ENCODE results near the gene TPST1.
"Not testable (repeated sequence)": the region's sequence is repeated elsewhere in the genome, so short reads cannot be mapped to it uniquely, and the experiment has no call there.

TPST1 gene

DNA sequence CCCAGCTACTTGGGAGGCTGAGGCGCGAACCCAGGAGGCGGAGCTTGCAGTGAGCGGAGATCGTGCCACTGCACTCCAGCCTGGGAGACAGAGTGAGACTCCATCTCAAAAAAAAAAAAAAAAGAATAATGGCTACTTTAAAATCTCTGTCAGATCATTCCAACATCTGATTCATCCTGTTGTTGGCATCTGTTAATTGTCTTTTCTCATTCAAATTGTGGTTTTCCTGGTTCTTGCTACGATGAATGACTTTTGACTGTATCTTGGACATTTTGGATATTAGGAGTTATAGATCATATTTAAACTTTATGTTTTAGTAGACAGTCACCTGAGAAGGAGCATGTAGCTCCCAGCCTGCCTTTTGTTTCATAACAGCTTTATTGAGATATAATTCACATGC lies 8.5 kb downstream of the TPST1 start:
- DNase-seq (ENCODE audit: low spot score): no peak
- TF ChIP-seq, protein P1, sequence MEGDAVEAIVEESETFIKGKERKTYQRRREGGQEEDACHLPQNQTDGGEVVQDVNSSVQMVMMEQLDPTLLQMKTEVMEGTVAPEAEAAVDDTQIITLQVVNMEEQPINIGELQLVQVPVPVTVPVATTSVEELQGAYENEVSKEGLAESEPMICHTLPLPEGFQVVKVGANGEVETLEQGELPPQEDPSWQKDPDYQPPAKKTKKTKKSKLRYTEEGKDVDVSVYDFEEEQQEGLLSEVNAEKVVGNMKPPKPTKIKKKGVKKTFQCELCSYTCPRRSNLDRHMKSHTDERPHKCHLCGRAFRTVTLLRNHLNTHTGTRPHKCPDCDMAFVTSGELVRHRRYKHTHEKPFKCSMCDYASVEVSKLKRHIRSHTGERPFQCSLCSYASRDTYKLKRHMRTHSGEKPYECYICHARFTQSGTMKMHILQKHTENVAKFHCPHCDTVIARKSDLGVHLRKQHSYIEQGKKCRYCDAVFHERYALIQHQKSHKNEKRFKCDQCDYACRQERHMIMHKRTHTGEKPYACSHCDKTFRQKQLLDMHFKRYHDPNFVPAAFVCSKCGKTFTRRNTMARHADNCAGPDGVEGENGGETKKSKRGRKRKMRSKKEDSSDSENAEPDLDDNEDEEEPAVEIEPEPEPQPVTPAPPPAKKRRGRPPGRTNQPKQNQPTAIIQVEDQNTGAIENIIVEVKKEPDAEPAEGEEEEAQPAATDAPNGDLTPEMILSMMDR (IDR thresholded peaks at IDR 0.05; ENCODE audit: extremely low read depth, insufficient read depth, missing control alignments): no peak
- in situ Hi-C loops (cut with MboI; ENCODE audit: low pct_unique_long_range_greater_than_20kb, low sequenced_read_pairs, unreplicated experiment): no loop called here

DNA sequence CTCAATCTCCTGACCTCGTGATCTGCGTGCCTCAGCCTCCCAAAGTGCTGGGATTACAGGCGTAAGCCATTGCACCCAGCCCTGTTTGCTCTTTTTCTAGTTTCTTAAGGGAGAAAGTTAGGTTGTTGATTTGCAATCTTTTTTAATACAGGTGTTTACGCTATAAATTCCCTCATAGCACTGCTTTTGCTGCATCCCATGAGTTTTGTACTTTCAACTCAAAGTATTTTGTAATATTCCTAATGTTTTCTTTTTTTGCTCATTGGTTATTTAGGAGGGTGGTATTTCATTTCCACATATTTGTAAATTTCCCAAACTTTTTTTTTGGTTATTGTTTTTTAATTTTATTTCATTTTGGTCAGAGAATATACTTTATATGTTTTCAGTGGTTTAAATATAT lies 11.6 kb downstream of the TPST1 start:
- in situ Hi-C loops (cut with MboI; ENCODE audit: low pct_unique_long_range_greater_than_20kb, low sequenced_read_pairs, unreplicated experiment): no loop called here
- DNase-seq (ENCODE audit: low spot score): no peak
- TF ChIP-seq, protein P1 (IDR thresholded peaks at IDR 0.05; ENCODE audit: extremely low read depth, insufficient read depth, missing control alignments): no peak

DNA sequence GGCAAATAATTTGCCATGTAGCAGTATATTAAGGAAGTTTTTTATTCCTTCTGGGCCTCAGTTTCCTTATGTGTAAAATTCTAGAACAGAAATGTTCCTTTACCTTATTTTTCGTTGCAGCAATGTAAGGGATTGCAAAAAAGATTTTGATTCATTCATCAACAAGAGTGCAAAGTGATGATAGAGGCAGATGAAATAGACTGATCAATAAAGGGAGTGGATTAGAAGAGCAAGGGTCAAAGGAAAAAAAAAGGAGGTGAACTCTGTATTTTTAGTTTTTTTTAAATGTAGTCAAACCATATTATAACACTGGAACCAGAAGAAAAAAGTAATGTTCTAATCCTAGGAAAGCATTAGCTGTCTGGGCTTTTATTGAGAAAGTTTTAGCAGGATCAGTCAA lies 14.7 kb downstream of the TPST1 start:
- TF ChIP-seq, protein P1 (IDR thresholded peaks at IDR 0.05; ENCODE audit: extremely low read depth, insufficient read depth, missing control alignments): no peak
- in situ Hi-C loops (cut with MboI; ENCODE audit: low pct_unique_long_range_greater_than_20kb, low sequenced_read_pairs, unreplicated experiment): no loop called here
- DNase-seq (ENCODE audit: low spot score): no peak

DNA sequence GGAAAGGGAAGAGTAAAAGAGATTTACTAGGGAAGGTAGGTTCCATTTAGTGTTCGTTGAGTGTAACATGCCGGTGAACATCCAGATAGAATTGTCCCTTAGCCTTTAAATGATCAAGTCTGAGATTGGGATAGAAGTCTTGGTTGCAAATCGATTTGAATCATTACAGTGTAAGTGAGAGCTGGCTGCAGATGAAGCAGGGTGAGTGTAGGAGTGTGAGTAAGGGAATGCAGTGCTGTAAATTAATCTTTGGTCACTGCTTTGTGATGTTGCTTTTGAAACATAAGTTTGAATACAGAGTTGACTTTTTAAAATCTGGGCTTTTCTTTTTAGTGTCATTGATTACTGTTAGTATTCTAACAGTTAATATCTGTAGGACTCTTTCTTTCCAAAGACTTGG lies 16.3 kb downstream of the TPST1 start:
- TF ChIP-seq, protein P1 (IDR thresholded peaks at IDR 0.05; ENCODE audit: extremely low read depth, insufficient read depth, missing control alignments): no peak
- in situ Hi-C loops (cut with MboI; ENCODE audit: low pct_unique_long_range_greater_than_20kb, low sequenced_read_pairs, unreplicated experiment): no loop called here
- DNase-seq (ENCODE audit: low spot score): no peak

DNA sequence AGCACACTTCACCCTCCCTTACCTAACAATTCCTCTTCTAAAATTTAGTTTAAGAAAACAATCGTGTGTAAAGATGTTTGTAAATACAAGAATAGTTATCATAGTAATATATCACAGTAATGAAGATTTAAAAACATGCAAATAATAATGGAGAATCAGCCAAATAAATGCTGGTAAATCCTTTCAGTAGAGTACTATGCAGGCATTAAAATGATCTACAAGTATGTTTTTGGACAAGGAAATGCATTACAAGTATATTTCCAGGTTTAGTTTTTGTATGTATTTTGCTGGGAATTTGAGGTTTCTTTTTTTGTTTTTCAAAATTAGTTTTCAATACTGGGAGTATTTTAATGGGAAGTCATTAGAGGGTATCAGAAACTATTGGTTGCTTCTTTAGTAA lies 22.7 kb downstream of the TPST1 start:
- in situ Hi-C loops (cut with MboI; ENCODE audit: low pct_unique_long_range_greater_than_20kb, low sequenced_read_pairs, unreplicated experiment): no loop called here
- TF ChIP-seq, protein P1 (IDR thresholded peaks at IDR 0.05; ENCODE audit: extremely low read depth, insufficient read depth, missing control alignments): no peak
- DNase-seq (ENCODE audit: low spot score): no peak

DNA sequence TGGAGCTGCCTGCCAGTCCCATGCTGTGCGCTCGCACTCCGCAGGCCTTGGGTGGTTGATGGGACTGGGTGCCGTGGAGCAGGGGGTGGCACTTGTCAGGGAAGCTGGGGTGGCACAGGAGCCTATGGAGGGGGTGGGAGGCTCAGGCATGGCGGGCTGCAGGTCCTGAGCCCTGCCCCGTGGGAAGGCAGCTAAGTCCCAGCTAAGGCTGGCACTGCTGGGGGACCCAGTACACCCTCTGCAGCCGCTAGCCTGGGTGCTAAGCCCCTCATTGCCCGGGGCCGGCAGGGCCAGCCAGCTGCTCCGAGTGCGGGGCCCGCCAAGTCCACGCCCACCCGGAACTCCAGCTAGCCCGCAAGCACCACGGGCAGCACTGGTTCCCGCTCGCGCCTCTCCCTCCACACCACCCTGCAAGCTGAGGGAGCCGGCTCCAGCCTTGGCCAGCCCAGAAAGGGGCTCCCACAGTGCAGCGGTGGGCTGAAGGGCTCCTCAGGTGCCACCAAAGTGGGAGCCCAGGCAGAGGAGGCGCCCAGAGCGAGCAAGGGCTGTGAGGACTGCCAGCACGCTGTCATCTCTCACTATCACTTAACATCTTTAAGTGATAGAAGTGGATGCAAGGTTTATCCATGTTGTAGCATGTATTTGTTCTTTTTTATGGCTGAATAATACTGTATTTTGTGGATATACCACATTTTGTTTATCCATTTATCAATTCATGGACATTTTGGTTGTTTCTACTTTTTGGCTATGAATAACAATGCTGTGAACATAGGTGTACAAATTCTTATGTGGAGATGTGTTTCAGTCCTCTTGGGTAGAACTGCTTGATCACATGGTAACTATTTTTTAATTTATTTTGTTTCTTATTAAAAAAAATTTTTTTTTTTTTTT lies 26.4 kb downstream of the TPST1 start:
- in situ Hi-C loops (cut with MboI; ENCODE audit: low pct_unique_long_range_greater_than_20kb, low sequenced_read_pairs, unreplicated experiment); DNase-seq (ENCODE audit: low spot score): not testable (repeated sequence)

DNA sequence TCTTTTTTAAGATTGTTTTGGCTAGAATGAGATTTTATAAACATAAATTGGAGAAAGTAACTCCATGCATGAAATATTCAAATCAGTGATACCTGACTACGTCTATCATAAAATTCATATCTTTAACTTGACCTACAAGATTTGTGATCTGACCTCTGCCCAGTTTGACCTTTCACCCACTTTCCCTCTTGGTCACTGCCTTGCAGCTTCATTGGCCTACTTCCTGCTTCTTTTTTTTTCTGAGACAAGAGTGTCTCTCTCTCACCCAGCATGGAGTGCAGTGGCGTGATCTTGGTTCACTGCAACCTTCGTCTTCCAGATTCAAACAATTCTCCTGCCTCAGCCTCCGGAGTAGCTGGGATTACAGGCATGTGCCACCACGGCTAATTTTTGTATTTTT lies 28.5 kb downstream of the TPST1 start:
- in situ Hi-C loops (cut with MboI; ENCODE audit: low pct_unique_long_range_greater_than_20kb, low sequenced_read_pairs, unreplicated experiment): no loop called here
- TF ChIP-seq, protein P1 (IDR thresholded peaks at IDR 0.05; ENCODE audit: extremely low read depth, insufficient read depth, missing control alignments): no peak
- DNase-seq (ENCODE audit: low spot score): no peak

All from GM13977 (cell line).